GM21723 (cell line): ENCODE data around the gene PDE4B.

ENCODE experiments used
- ATAC-seq: cut with Tn5 transposase; IDR thresholded peaks from one replicate; pipeline ENCODE4 v1.9.1; 2021; ENCODE audit warnings: mild to moderate bottlenecking, moderate library complexity; ENCODE audit not compliant: unreplicated experiment

Gene PDE4B

GRCh38 chr1:66372522-66373101 is 579.9 kb downstream of the PDE4B start:
- no peak for ATAC-seq

GRCh38 chr1:66373157-66373591 is 580.5 kb downstream of the PDE4B start:
- no peak for ATAC-seq

DNA sequence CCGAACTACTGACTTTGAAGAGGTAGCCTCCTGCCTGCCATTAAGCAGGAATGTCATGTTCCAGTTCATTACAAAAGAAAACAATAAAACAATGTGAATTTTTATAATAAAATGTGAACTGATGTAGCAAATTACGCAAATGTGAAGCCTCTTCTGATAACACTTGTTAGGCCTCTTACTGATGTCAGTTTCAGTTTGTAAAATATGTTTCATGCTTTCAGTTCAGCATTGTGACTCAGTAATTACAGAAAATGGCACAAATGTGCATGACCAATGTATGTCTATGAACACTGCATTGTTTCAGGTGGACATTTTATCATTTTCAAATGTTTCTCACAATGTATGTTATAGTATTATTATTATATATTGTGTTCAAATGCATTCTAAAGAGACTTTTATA is 581.5 kb downstream of the PDE4B start:
- ATAC-seq = peak; percentile 53

GRCh38 chr1:66374561-66375111 is 581.9 kb downstream of the PDE4B start:
- peak; percentile 53 for ATAC-seq

GRCh38 chr1:66375125-66375524 is 582.4 kb downstream of the PDE4B start:
- ATAC-seq = no peak

DNA sequence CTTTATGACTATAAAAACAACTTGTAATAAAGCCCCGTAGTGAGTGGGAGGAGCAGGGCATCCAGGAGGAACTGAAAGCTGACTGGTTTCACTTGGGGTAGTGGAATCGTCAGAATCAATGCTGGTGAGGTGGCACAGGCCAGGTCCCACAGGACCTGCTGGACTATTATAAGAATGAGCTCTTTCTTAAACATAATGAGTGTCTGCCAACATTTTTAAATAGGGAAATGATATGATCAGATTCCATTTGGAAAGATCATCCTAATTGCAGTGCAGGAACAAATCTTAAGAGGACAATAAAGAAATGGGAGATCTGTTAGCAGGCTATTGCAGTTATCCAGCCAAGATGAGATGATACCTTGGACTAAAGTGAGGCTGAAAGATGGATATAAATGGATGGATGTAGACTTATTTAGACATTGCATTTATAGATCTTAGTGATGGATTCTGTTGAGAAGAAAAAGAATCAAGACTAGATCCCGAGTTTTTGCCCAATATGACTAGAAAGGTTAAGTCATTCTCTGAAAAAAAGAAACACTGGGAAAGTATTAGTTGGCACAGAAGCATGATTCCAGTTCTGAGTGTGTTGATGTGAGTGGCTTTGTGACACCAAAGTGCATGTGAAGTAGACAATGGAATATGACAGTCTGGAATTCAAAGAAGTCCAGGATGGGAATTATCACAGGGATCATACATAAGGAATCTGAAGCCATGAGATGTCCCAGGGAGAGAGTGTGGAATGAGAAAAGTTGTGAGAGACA is 587.9 kb downstream of the PDE4B start:
- peak; percentile 98 for ATAC-seq

DNA sequence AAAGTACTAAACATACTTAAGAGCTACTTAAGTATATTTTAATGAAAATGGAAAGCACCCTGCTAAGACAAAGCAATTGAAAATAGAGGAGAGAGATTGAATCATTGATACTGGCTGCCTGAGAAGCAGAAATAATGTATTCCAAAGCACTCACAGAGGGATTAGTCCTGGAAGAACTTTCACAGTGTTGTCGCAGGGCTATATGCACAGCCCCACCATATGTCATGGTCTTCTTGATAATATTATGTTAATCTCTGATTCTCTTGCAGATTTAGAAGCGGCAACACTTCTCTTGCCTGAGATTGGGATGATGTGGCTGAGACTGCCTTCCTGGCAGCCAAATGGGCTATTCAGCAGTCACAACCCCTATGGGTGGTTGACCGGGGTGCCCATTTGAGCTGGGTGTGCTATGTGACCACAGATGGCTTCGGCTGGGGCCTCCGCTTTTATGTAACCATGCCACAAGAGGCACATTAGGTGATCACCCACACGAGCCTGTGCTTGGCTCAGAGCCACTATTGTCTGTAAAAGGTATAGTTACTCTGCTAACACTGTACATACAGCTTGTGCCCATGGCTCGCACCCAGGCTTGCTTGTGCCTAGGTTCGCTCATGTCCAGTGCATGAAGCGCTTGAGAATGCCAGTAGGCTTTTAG is 589.1 kb downstream of the PDE4B start:
- no peak for ATAC-seq

DNA sequence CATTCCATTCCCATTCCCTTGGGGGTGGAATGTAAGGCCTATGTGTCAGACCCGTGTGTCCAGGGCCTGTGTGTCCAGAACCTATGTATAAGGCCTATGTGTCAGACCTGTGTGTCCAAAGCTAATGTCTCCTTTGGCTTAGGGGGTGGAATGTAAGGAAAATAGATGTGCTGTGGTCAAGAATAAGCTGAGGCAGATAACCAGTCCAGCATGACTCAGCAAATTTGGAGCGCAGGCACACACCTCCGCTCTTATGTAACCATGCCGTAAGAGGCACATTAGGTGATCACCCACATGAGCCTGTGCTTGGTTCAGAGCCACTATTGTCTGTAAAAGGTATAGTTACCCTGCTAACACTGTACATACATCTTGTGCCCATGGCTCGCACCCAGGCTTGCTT is 590.5 kb downstream of the PDE4B start:
- ATAC-seq = no peak

DNA sequence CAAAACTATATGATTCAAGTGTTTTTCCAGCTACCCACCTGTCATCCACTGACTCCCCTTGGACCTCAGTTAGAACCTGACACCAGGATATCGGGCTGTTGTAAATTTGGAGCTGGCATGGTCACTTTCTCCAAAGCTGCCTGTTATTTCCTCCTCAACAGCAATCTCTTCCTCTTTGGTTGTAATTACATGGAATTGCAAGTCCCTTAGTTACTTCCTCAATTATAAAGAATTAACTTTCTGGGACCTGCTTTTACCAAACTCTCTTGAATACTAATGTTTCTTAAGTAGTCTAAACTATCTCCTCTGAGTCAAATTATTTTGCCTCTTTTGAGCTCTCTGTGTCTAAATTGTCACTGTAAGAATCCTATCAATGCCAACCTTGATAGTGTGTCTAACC is 590.9 kb downstream of the PDE4B start:
- no peak for ATAC-seq

GRCh38 chr1:66384258-66384921 is 591.7 kb downstream of the PDE4B start:
- no peak for ATAC-seq

DNA sequence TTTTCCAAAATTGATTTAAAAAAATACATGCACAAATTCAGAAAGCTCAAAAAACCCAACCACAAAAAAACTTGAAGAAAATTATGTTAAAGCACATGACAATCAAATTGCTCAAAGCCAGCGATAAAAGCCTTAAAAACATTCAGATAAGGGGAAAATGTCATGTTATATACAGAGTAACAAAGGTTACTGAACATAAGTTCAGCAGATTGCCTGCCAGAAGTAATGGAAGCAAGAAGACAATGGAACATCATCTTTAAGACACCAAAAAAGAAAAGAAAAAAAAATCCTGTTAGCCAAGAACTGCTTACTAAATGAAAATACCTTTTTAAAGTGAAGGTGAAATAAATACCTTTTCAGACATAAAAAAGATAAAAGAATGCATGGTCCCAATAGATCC is 594.0 kb downstream of the PDE4B start:
- ATAC-seq = no peak

DNA sequence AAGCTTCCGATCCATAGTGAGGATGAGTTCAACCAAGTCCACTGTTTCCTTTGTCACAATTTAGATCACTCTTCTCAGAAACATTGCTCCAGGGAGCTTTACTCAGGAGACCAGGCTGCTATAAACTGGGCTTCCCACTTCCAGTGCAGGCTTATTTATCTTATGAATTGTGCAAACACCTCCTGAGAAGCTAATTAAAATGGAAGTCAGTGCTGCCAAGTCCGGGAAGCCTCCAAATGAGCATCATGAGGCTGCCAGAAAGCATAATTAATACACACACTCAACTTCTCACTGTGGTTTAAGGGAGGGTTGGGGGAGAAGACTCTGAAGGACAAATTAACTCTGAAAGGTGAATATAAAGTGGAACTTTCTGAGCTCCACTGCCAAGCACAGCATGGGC is 596.2 kb downstream of the PDE4B start:
- no peak for ATAC-seq

DNA sequence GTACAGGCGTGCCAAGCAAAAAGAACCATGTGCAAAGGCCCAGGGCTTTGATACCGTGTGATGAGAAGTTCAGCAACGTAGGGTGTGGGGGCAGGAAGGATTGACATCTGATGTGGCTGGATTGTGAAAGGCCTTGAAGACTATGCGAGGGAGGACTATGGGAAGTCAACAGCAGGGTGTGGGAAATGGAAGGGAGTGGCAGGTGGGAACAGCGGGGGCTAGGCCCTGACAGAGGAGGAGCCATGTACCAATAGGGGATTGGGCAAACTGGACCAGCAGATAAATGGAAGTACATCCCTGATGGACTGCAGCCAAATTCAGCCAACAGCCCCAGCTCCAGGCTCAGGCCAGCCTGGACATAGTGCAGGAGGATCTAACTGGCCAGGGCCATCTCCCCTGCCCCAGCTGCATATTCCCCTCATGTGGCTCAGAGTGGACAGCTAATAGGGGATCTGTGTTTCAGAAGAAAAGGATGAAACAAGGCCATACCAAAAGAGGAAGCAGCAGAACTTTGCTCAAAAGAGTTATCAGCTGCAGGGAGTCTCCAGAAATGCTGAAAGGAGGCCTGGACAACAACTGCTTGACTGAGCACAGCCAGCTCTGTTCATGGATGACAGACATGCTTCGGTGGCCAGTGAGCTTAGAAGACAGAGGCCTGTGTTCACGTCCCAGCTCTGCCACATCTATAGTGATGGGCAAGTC is 601.0 kb downstream of the PDE4B start:
- ATAC-seq = no peak

DNA sequence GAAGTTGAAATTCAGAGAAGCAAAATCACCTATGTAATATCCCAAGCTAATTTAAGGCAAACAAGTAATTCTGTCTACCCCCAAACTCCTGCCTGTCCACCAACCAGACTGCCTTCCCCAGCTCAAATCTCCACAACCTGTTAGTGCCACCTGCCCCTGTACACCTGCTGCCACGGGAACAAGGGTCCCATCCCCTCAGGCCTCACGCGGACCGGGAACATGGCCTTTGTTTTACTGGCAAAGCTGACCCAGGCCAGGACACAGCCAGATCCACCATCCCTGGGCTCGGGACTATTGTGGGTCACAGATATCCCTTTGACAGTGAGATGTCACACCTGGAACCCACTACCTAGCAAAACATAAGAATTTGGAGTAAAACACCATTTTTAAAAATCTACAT is 601.9 kb downstream of the PDE4B start:
- ATAC-seq = no peak

DNA sequence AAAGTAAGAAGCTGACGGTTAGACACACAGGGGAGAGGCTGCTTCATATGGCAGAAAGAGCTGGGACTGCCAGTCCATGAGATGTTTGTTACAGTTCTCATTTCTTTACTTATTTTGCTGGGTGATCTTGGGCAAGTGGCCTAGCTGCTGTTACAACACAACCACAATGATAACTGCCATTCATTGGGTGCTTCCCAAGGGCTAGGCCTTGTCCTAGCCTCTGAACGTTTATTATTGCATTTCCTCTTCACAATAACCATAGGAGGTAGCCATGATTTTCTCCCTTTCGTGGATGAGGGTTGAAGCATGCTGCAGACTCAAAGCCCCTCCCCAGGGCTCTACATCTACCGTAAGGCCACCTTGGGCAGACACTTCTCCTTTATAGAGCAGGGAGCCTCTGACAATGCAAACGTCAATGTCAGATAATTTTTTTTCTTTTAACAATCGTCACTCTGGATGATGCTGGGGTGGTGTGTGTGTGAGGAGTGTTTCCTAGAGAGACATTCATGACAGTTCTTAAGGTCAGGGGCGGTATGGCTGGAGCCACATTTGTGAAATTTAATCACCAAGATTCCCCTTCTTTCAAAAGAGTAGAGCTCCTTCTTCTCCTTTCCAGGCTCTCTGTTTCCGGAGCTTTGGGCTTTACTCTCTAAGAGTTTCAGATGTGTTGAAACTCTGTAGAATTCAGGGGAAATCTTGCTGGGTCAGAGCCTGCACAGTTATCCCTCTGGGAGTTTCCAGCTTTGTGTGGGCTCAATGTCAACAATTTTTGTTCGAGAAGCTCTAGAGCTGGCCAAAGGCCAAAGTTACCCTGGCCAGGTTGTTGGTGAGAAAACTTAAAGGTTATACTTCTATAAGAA is 602.7 kb downstream of the PDE4B start:
- no peak for ATAC-seq

DNA sequence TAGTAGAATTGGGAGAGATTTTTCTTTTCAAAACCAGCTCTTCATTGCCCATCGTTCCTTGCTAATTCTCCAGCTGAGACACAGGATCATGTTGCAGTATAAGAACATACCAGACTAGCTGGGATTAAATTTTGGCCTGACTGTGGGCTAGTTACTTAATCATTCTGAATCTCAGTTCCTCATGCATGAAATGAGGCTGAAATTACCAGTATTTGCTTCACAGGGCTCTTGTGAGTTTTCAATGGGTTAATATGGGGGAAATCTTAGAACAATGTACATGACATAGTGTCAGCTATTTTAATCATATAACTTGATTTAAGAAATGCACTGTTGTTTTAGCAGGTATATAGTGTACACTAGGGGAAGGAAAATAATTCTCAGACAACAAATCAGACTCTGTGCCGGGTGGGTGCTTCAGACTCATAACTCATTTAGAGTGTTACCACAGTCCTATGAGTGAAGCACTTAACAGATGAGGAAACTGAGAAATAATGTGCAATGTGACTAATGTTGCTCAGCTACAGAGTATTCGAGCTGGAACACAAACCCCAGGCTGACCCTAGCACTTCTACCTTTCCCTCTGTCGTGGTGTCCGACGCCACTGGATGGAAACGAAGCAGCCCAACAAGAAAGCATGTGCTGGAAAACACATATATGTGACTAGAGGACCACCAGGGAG is 603.7 kb downstream of the PDE4B start:
- ATAC-seq = peak; percentile 48

DNA sequence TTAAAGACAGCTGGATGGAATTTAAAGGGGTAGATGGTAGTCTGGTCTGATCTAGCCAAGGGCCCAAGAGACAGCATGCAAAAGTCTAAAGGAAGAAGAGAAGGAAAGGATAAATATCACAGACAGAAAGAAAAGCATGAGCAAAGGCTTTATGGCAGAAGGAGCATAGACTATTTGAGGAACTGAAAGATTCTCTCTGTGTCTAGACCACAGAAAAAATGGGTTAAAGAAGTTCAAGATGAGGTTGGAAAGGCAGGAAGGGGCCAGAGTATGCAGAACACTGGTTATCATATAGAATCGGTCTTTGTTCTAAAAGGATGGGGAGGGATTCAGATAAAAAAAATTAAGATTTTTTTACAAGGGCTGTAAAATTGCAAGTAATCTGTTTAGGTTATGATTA is 604.5 kb downstream of the PDE4B start:
- peak; percentile 43 for ATAC-seq

GRCh38 chr1:66399888-66400529 is 607.3 kb downstream of the PDE4B start:
- peak; percentile 31 for ATAC-seq

- no peak for ATAC-seq
Observed at GRCh38 chr1:66400660-66401059, 608.0 kb downstream of the PDE4B start.
